Ishikawa (cell line): ENCODE data around the gene EZH2.

Experiments
- EGR1 ChIP-seq: IDR thresholded peaks from 2 replicates; pipeline ENCODE4 v1.6.1; 2012
- EP300 ChIP-seq: IDR thresholded peaks from 2 replicates; pipeline ENCODE4 v1.6.1; 2012; ENCODE audit warnings: borderline replicate concordance
- RAD21 ChIP-seq: IDR thresholded peaks from 2 replicates; pipeline ENCODE4 v1.6.1; 2012; ENCODE audit warnings: low read depth
- REST ChIP-seq: IDR thresholded peaks from 2 replicates; pipeline ENCODE4 v1.6.1; 2012; ENCODE audit warnings: low read depth, mild to moderate bottlenecking
- TAF1 ChIP-seq: IDR thresholded peaks from 2 replicates; pipeline ENCODE4 v1.6.1; 2012; ENCODE audit warnings: low read depth, mild to moderate bottlenecking

- TF ChIP-seq REST (no peak), RAD21 (no peak), TAF1 (no peak), EGR1 (no peak), EP300 (no peak)
Observed at GRCh38 chr7:148791546-148791945, 92.5 kb downstream of the EZH2 start.
